HEK293 (cell line): Measurements from ENCODE around the gene PRELID3B.

Source experiments
- ZBTB7A ChIP-seq: fragments of 450-650 bp; formaldehyde crosslinking; IDR thresholded peaks from 2 replicates; pipeline ENCODE4 v1.5.1; 2016; ENCODE audit warnings: low read depth, missing biosample characterization, missing genetic modification characterization
- TF ChIP-seq, protein P1 (sequence below): fragments of 450-650 bp; formaldehyde crosslinking; IDR thresholded peaks from 2 replicates; pipeline ENCODE4 v1.5.1; 2016; ENCODE audit warnings: missing biosample characterization, missing genetic modification characterization

DNA sequence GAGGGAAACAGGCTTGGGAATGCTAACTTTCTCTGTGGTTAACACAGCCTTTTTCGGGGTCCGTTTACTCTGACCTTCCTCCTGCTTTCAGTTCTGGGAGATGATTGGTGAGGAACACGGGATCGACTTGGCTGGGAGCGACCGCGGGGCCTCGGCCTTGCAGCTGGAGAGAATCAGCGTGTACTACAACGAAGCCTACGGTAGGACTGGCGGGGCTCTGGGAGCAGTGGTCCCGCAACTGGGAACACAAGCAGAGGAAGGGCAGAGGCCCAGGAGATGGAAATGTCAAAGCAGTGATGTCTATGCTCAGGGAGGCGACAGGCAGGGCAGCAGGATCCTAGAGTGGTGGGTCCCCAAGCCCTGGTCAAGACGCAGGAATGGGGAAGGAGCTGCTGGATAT, 19.8 kb downstream of the PRELID3B start:
- TF ChIP-seq, protein P1, sequence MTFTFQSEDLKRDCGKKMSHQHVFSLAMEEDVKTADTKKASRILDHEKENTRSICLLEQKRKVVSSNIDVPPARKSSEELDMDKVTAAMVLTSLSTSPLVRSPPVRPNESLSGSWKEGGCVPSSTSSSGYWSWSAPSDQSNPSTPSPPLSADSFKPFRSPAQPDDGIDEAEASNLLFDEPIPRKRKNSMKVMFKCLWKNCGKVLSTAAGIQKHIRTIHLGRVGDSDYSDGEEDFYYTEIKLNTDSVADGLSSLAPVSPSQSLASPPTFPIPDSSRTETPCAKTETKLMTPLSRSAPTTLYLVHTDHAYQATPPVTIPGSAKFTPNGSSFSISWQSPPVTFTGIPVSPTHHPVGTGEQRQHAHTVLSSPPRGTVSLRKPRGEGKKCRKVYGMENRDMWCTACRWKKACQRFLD (tag by site-specific recombination): no peak
- no peak for TF ChIP-seq ZBTB7A
